ENCODE results near the gene PLEKHG2. TPM values are rescaled to one million over a fixed set of nuclear protein-coding genes. Genes with fewer than 3 reads are reported as not detected.

The PLEKHG2 gene
- total RNA-seq, 1 experiment from 2014 or later, result 14.0 TPM

GRCh38 chr19:39385629-39386411 lies 26.6 kb upstream of the PLEKHG2 start:
- DNase-seq (ENCODE audit: low read depth), result no peak

GRCh38 chr19:39386557-39386956 lies 25.9 kb upstream of the PLEKHG2 start:
- no peak for DNase-seq (ENCODE audit: low read depth)

GRCh38 chr19:39388657-39389056 lies 23.8 kb upstream of the PLEKHG2 start:
- DNase-seq (ENCODE audit: low read depth), result no peak

- no peak for DNase-seq (ENCODE audit: low read depth)
Measured at GRCh38 chr19:39389631-39390414, 22.6 kb upstream of the PLEKHG2 start.

GRCh38 chr19:39390451-39390750 lies 22.1 kb upstream of the PLEKHG2 start:
- DNase-seq (ENCODE audit: low read depth), result no peak

- peak; percentile 100 for DNase-seq (ENCODE audit: low read depth)
Measured at GRCh38 chr19:39390751-39391437, 21.6 kb upstream of the PLEKHG2 start, which contains the start of the genes MED29 and PAF1. TSS of gene MED29 (plus strand) at chr19:39391378. CDS start at chr19:39391423, 45 bp downstream. TSS of gene PAF1 (minus strand) at chr19:39391106. CDS start at chr19:39390864, 242 bp downstream.

GRCh38 chr19:39397360-39398296 lies 14.8 kb upstream of the PLEKHG2 start:
- peak; percentile 89 for DNase-seq (ENCODE audit: low read depth)

GRCh38 chr19:39398297-39398864 lies 14.1 kb upstream of the PLEKHG2 start:
- DNase-seq (ENCODE audit: low read depth), result peak; percentile 78

GRCh38 chr19:39399668-39400050 lies 12.8 kb upstream of the PLEKHG2 start:
- DNase-seq (ENCODE audit: low read depth), result no peak

- no peak for DNase-seq (ENCODE audit: low read depth)
Measured at GRCh38 chr19:39400061-39400460, 12.4 kb upstream of the PLEKHG2 start.

- DNase-seq (ENCODE audit: low read depth), result no peak
Measured at GRCh38 chr19:39401070-39401548, 11.4 kb upstream of the PLEKHG2 start.

GRCh38 chr19:39401549-39402345 lies 10.7 kb upstream of the PLEKHG2 start:
- DNase-seq (ENCODE audit: low read depth), result peak; percentile 61

- DNase-seq (ENCODE audit: low read depth), result peak; percentile 78
Measured at GRCh38 chr19:39402346-39403300, 9.8 kb upstream of the PLEKHG2 start.

GRCh38 chr19:39403331-39404312 lies 8.8 kb upstream of the PLEKHG2 start:
- peak; percentile 97 for DNase-seq (ENCODE audit: low read depth)

GRCh38 chr19:39405261-39405957 lies 7.1 kb upstream of the PLEKHG2 start:
- DNase-seq (ENCODE audit: low read depth), result no peak

- DNase-seq (ENCODE audit: low read depth), result peak; percentile 21
Measured at GRCh38 chr19:39405958-39406655, 6.4 kb upstream of the PLEKHG2 start.
